ENCODE data around the gene GMCL1.

Gene GMCL1

DNA sequence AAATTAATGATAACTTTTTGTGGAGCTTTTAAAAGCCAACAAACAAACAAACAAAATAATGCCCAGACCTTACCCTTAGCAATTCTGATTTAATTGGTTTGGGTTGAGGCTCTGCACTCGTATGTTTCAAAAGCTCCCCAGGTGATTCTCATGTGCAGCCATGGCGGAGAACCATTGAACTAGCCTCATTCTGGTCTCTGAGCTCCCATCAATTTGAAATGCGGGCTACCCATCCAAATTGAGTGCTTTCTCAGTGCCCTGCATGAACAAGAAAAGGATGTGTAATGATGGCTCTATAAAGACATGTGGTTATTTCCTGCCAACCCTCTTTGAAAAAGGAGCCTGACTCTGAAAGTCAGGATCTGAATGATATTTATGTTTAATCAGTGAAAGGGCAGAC lies 93.7 kb downstream of the GMCL1 start:
- no peak for DNase-seq (ENCODE audit: low read depth in 2 of 2, low spot score in 1 of 2)

DNA sequence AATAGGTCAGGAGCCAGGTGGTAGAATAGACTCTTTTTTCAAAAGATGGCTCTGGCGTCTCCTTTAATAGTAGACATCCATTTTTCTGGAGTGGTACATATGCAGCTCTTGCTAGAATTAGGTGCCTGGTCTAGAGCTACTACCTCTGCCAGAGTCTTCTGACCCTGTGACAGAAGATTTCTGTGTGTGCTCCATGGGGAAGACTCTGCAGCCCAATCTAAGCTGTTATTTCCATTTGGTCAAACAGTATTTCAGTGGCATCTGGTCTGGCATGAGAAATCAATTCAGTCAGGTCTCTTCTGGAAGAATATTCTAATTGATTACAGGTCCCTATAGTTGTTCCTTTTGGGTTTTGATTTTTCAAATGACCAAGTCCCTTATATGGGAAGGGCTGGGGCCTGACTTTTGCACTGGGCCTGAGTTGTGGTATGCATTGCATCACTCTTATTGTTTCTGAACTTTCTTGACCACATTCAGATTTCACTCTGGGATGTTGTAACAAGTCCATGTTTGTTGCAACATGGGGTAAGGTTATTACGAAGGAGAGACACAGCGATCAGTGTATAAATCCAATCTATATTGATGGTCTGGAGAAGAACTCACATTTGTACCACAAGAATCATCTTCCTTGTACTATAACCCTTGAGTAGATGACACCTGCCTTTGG lies 97.5 kb downstream of the GMCL1 start:
- no peak for DNase-seq (ENCODE audit: low read depth in 2 of 2, low spot score in 1 of 2)
